ENCODE measurements around the gene TMEM69. TPM values are rescaled to one million over a fixed set of nuclear protein-coding genes. Genes with fewer than 3 reads are reported as not detected.
"Not testable (repeated sequence)": the region's sequence is repeated elsewhere in the genome, so short reads cannot be mapped to it uniquely, and the experiment has no call there.

Gene TMEM69
- total RNA-seq, 2 donors from 2014 or later: 6.8 to 7.2 TPM

DNA sequence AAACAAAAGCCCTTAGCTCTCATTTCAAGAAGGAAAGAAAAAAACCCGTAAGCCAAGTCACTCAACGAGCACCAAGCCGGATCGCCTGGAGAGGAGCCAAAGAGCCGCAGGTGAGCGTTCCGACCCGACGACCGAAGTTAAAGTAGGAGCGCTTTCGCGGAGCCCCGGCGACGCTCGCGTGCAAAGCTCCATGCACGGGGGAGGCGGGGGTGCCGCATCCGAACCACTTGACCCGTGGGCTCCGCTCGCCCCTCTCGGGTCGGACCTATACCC lies 2.0 kb upstream of the TMEM69 start:
- TF ChIP-seq, protein P1, sequence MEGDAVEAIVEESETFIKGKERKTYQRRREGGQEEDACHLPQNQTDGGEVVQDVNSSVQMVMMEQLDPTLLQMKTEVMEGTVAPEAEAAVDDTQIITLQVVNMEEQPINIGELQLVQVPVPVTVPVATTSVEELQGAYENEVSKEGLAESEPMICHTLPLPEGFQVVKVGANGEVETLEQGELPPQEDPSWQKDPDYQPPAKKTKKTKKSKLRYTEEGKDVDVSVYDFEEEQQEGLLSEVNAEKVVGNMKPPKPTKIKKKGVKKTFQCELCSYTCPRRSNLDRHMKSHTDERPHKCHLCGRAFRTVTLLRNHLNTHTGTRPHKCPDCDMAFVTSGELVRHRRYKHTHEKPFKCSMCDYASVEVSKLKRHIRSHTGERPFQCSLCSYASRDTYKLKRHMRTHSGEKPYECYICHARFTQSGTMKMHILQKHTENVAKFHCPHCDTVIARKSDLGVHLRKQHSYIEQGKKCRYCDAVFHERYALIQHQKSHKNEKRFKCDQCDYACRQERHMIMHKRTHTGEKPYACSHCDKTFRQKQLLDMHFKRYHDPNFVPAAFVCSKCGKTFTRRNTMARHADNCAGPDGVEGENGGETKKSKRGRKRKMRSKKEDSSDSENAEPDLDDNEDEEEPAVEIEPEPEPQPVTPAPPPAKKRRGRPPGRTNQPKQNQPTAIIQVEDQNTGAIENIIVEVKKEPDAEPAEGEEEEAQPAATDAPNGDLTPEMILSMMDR (IDR thresholded peaks at IDR 0.05): no peak
- ATAC-seq (ENCODE audit: insufficient number of reproducible peaks, low FRiP score, low read depth): no peak
- peaks cover 32 to 53% of the 10 kb centered on the region in 2 donors for H3K4me1 ChIP-seq (ENCODE audit: control insufficient read depth in 1 of 2, low read depth in 2 of 2)
- peak overlapping the region; percentile 95 for H3K4me3 ChIP-seq
- H3K36me3 ChIP-seq: no peaks in the 10 kb centered on the region
- no peaks in the 10 kb centered on the region for H3K9me3 ChIP-seq
- no peak for DNase-seq (ENCODE audit: low spot score)
- no peaks in the 10 kb centered on the region for H3K27me3 ChIP-seq (replicated peaks; ENCODE audit: insufficient read depth)
- peak overlapping the region; percentile 94 to 100 for H3K27ac ChIP-seq

DNA sequence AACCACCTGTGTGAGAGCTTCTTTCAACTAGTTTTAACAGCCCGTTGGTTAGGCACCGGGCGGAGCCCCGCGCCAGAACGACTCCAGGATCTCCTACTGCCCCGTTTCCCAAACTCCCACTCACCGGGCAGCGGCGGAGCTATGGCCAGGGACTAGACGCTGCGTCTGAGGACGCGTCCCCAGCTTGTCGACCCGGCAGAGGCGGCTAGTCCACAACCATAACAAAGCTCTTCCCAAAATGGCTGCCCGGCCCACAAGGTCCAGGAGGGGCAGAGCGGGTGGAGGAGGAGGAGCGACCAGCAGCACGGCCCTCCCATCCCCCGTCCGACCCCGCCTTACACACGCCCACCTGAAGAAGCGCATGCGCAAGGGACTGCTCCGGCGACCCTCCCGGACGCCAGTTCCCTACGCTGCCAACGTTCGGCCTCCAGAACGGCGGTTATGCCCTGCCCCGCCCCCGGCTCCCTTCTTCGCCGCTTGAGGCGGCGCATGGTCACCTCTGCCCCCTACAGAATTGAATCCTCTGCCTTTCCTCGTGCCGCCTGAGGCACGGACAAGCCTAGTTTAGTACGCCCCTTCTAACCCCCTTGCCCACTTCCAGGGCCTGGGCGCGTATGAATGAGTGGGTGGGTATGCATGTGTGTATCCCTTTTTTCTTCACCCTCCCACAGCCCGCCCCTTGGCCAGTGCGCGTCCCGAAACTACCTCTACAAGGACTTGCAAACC lies 1.5 kb upstream of the TMEM69 start, which contains the start of gene GPBP1L1:
Gene GPBP1L1, minus strand, starts transcription at position 246 of the 726 bp plus-strand sequence. CDS start 27,446 bp downstream, outside the sequence.
- peak; percentile 78 for ATAC-seq (ENCODE audit: insufficient number of reproducible peaks, low FRiP score, low read depth)
- Histone ChIP-seq H3K27me3 (replicated peaks; ENCODE audit: insufficient read depth) (no peaks in the 10 kb centered on the region), H3K9me3 (no peaks in the 10 kb centered on the region), H3K4me3 (peak within 1 kb of the TSS; percentile 95), H3K4me1 (ENCODE audit: control insufficient read depth in 1 of 2, low read depth in 2 of 2) (peaks cover 27 to 48% of the 10 kb centered on the region in 2 donors), H3K27ac (peak within 1 kb of the TSS; percentile 94 to 100), H3K36me3 (no peaks in the 10 kb centered on the region)
- peak; percentile 89 for DNase-seq (ENCODE audit: low spot score)
- TF ChIP-seq, protein P1 (IDR thresholded peaks at IDR 0.05): no peak

DNA sequence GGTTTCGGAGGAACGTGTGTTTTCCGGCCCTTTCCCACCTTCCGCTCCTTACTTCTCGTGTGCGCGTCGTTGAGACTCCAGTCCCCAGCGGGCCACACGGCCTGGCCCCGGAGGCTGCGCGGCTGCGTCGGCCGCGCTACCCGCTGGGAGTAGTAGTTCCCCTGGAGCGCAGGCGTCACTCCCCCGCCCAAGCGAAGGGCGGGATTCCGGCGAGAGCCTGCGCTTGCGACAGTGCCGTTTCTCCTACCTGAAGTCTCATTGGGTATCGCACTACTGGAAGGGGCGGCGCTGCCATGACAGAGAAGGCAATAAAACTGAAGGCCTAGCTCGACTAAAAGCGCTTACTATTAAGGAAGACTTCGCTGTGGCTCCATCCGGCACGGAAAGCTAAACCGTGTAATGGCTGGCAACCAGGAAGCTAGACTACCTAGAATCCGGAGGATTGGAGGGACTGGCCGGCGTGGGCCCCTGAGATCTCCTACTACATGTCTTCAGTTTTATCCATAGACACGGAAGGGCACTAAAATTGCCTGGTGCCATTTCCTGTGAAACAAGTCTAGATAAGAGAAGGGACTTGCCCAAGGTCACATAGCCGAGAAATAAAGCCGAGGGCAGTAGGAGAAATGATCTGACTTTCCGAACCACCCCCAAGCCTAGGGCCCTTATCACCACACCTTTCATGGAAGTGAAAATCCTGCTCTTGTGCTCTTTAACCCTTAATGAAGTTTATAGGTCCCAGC lies 797 bp upstream of the TMEM69 start:
- Histone ChIP-seq H3K27me3 (replicated peaks; ENCODE audit: insufficient read depth) (no peaks in the 10 kb centered on the region), H3K4me3 (peak overlapping the region; percentile 95), H3K36me3 (no peaks in the 10 kb centered on the region), H3K4me1 (ENCODE audit: control insufficient read depth in 1 of 2, low read depth in 2 of 2) (peaks cover 19 to 41% of the 10 kb centered on the region in 2 donors), H3K27ac (peak overlapping the region; percentile 94 to 100), H3K9me3 (no peaks in the 10 kb centered on the region)
- TF ChIP-seq, protein P1 (IDR thresholded peaks at IDR 0.05): no peak
- DNase-seq (ENCODE audit: low spot score) (peak; percentile 92), ATAC-seq (ENCODE audit: insufficient number of reproducible peaks, low FRiP score, low read depth) (peak; percentile 86)

DNA sequence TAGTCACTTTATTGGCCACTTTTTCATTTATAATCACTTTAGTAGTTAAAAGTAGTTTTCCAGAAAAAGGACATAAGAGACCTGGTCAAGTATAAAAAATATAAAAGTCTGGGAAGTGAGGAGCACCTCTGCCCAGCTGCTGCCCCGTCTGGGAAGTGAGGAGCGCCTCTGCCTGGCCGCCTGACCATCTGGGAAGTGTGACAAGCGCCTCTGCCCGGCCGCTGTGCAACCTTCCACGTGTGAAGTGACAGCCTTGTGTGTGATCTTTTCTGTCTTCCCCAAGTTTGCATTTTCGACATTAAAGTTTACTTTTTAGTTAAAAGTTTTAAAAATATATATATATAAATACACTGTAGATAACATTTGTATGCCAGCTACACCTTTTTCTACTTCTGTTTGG lies 5.8 kb downstream of the TMEM69 start:
- peaks cover 4 to 12% of the 10 kb centered on the region in 2 donors for H3K4me1 ChIP-seq (ENCODE audit: control insufficient read depth in 1 of 2, low read depth in 2 of 2)
- not testable (repeated sequence) for H3K27me3 ChIP-seq (replicated peaks; ENCODE audit: insufficient read depth); H3K9me3 ChIP-seq; ATAC-seq (ENCODE audit: insufficient number of reproducible peaks, low FRiP score, low read depth); H3K27ac ChIP-seq; H3K4me3 ChIP-seq; DNase-seq (ENCODE audit: low spot score)
- H3K36me3 ChIP-seq: peaks cover 15% of the 10 kb centered on the region

DNA sequence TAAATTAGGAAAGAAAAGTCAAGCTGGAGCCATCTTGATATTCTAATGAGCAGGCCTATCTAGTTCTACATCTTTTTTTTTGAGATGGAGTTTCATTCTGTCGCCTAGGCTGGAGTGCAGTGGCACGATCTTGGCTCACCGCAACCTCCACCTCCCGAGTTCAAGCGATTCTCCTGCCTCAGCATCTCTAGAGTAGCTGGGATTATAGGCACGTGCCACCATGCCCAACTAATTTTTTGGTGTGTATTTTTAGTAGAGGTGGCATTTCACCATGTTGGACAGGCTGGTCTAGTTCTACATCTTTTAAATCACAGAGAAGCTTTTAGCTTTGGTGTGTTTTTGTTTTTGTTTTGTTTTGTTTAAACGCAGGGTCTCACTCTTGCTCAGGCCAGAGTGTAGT lies 6.8 kb downstream of the TMEM69 start:
- TF ChIP-seq, protein P1 (IDR thresholded peaks at IDR 0.05): no peak
- Histone ChIP-seq H3K27ac (no peak overlapping the region), H3K9me3 (no peaks in the 10 kb centered on the region), H3K36me3 (peaks cover 15% of the 10 kb centered on the region), H3K4me3 (no peak overlapping the region), H3K4me1 (ENCODE audit: control insufficient read depth in 1 of 2, low read depth in 2 of 2) (peaks cover 0 to 2% of the 10 kb centered on the region in 2 donors), H3K27me3 (replicated peaks; ENCODE audit: insufficient read depth) (no peaks in the 10 kb centered on the region)
- ATAC-seq (ENCODE audit: insufficient number of reproducible peaks, low FRiP score, low read depth): no peak
- DNase-seq (ENCODE audit: low spot score): no peak
